ENCODE data around the gene ARMC9. TPM values are rescaled to one million over a fixed set of nuclear protein-coding genes. Genes with fewer than 3 reads are reported as not detected.

ARMC9 gene
- total and polyA plus RNA-seq, 2 experiments from 2014 or later: 22.5 to 23.7 TPM

DNA sequence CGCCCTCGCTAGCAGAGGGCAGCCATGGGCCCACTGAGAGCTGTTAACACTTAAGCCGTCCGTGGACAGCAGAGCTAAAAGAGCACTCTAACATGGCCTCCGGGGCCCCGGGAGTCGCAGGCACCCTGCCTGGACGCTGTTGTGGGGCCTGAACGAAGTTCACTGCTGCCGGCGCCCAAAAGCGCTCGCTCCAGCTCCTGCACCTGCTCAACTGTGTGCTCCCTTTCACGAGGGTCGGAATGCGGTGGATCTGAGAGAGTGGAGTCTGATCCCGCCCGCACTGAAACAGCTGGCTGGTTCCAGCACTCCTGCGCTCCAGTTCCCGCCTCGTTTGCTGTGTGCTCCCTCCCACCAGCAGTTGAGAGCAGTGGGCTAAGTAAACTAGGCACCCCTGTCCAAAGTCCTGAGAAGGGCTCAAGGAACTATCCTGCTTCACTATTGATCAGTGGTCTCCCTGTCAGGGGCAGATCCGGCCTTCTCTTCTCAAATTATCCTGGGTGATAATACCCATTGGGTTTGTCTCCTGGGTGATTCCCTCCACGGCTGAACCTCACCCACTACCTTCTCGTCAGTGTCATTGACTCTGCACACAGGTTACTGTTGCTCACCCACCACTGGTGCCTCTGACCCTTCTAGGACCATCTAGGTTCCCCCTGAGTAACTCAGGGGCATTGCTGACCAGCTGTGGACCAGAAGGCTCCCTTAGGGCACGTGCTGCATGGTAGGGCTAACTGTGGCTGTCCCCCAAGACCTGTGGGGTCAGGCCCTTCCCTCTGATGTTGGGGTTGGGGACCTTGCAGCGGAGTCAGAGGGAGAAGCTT lies 220.6 kb downstream of the ARMC9 start:
- H2AFZ ChIP-seq: no peak overlapping the region
- 88% methylated on average over 26 of the region's 26 CpGs for WGBS (ENCODE audit: low lambda C conversion rate, missing lambda C conversion rate)

GRCh38 chr2:231421051-231421580 lies 222.7 kb downstream of the ARMC9 start:
- TF ChIP-seq EZH2phosphoT487 (IDR thresholded peaks at IDR 0.05; ENCODE audit: low read depth, severe bottlenecking, unreplicated experiment): no peak
- TF ChIP-seq CTCF (IDR thresholded peaks at IDR 0.05; ENCODE audit: poor library complexity): no peak
- TF ChIP-seq EZH2 (IDR thresholded peaks at IDR 0.05; ENCODE audit: borderline replicate concordance): no peak
- no peak overlapping the region for H3K4me3 ChIP-seq
- H2AFZ ChIP-seq: no peak overlapping the region
- no peaks in the 10 kb centered on the region for H3K9me3 ChIP-seq (ENCODE audit: low read depth)
- H4K20me1 ChIP-seq (ENCODE audit: insufficient read depth, poor library complexity, severe bottlenecking): no peaks in the 10 kb centered on the region
- no peak for DNase-seq (ENCODE audit: low spot score)
- H3K27me3 ChIP-seq: no peaks in the 10 kb centered on the region
- 70% methylated on average over 9 of the region's 9 CpGs for WGBS (ENCODE audit: low lambda C conversion rate, missing lambda C conversion rate)
- H3K4me1 ChIP-seq (ENCODE audit: insufficient read depth): no peaks in the 10 kb centered on the region
- H3K9me2 ChIP-seq (replicated peaks; ENCODE audit: insufficient read depth): no peaks in the 10 kb centered on the region
- no peaks in the 10 kb centered on the region for H3K79me2 ChIP-seq
- no peak overlapping the region for H3K4me2 ChIP-seq
- no peak overlapping the region for H3K27ac ChIP-seq
- no peaks in the 10 kb centered on the region for H3K36me3 ChIP-seq (replicated peaks; ENCODE audit: insufficient read depth, low read depth)

More for the DNA sequence above, 220.6 kb downstream of the ARMC9 start:
- no peaks in the 10 kb centered on the region for H3K36me3 ChIP-seq (replicated peaks; ENCODE audit: insufficient read depth, low read depth)
- H3K79me2 ChIP-seq: no peaks in the 10 kb centered on the region
- no peaks in the 10 kb centered on the region for H4K20me1 ChIP-seq (ENCODE audit: insufficient read depth, poor library complexity, severe bottlenecking)
- no peak overlapping the region for H3K4me2 ChIP-seq
- H3K9me3 ChIP-seq (ENCODE audit: low read depth): no peaks in the 10 kb centered on the region
- H3K27me3 ChIP-seq: no peaks in the 10 kb centered on the region
- H3K9me2 ChIP-seq (replicated peaks; ENCODE audit: insufficient read depth): no peaks in the 10 kb centered on the region
- no peak overlapping the region for H3K27ac ChIP-seq
- no peak for DNase-seq (ENCODE audit: low spot score)
- H3K4me3 ChIP-seq: no peak overlapping the region
- no peak for TF ChIP-seq EZH2phosphoT487 (IDR thresholded peaks at IDR 0.05; ENCODE audit: low read depth, severe bottlenecking, unreplicated experiment)
- TF ChIP-seq CTCF (IDR thresholded peaks at IDR 0.05; ENCODE audit: poor library complexity): no peak
- TF ChIP-seq EZH2 (IDR thresholded peaks at IDR 0.05; ENCODE audit: borderline replicate concordance): no peak
- peaks cover 6% of the 10 kb centered on the region for H3K4me1 ChIP-seq (ENCODE audit: insufficient read depth)

DNA sequence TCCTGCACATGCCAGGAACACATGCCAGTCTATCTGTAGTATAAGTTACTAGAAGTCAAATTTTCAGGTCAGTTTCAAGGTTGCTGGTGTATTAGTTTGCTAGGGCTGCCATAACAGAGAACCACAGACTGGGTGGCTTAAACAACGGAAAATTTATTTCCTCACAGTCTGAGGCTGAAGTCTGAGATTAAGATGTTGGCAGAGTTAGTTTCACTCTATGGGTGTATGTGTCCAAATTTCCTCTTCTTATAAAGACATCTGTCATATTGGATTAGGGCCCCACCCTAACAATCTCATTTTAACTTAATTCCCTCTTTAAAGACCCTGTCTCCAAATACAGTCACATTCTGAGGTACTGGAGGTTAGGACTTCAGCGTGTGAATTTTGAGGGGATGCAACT lies 223.6 kb downstream of the ARMC9 start:
- no peaks in the 10 kb centered on the region for H4K20me1 ChIP-seq (ENCODE audit: insufficient read depth, poor library complexity, severe bottlenecking)
- 93% methylated on average over 2 of the region's 2 CpGs for WGBS (ENCODE audit: low lambda C conversion rate, missing lambda C conversion rate)
- DNase-seq (ENCODE audit: low spot score): no peak

More for the DNA sequence above, 223.6 kb downstream of the ARMC9 start:
- no peaks in the 10 kb centered on the region for H3K4me1 ChIP-seq (ENCODE audit: insufficient read depth)
- H2AFZ ChIP-seq: no peak overlapping the region
- no peak overlapping the region for H3K27ac ChIP-seq
- no peaks in the 10 kb centered on the region for H3K9me3 ChIP-seq (ENCODE audit: low read depth)
- H3K79me2 ChIP-seq: no peaks in the 10 kb centered on the region
- no peaks in the 10 kb centered on the region for H3K27me3 ChIP-seq
- TF ChIP-seq EZH2phosphoT487 (IDR thresholded peaks at IDR 0.05; ENCODE audit: low read depth, severe bottlenecking, unreplicated experiment) (no peak), CTCF (IDR thresholded peaks at IDR 0.05; ENCODE audit: poor library complexity) (no peak), EZH2 (IDR thresholded peaks at IDR 0.05; ENCODE audit: borderline replicate concordance) (no peak)
- no peak overlapping the region for H3K4me2 ChIP-seq
- no peaks in the 10 kb centered on the region for H3K36me3 ChIP-seq (replicated peaks; ENCODE audit: insufficient read depth, low read depth)
- no peak overlapping the region for H3K4me3 ChIP-seq
- H3K9me2 ChIP-seq (replicated peaks; ENCODE audit: insufficient read depth): no peaks in the 10 kb centered on the region
